SK-N-SH (cell line): ENCODE measurements around the gene XRCC5.

Source experiments
- CHD2 ChIP-seq: fragments of 150-350 bp; IDR thresholded peaks from 2 replicates; pipeline ENCODE4 v1.6.1; 2018; ENCODE audit warnings: low read length; ENCODE audit not compliant: partially characterized antibody
- CTCF ChIP-seq: fragments of 200-600 bp; sonication (generic); IDR thresholded peaks from 2 replicates; pipeline ENCODE4 v1.6.1; 2017; ENCODE audit warnings: antibody characterized with exemption, mild to moderate bottlenecking, moderate library complexity
- POLR2AphosphoS5 ChIP-seq: IDR thresholded peaks from 2 replicates; pipeline ENCODE4 v1.6.1; 2012; ENCODE audit warnings: low read depth, low read length
- RFX5 ChIP-seq: IDR thresholded peaks from 2 replicates; pipeline ENCODE4 v1.6.1; 2012; ENCODE audit warnings: mild to moderate bottlenecking, improper control_type of control experiment, low read length

- TF ChIP-seq CHD2 (no peak), RFX5 (no peak), POLR2AphosphoS5 (no peak), CTCF (peak; percentile 15; the same call in 1 of the 2 replicates)
These were observed 26.9 kb upstream of the XRCC5 start for GRCh38 chr2:216082117-216082711.
